ENCODE data around the gene ANAPC7.
"Not testable (repeated sequence)": the region's sequence is repeated elsewhere in the genome, so short reads cannot be mapped to it uniquely, and the experiment has no call there.

The ANAPC7 gene

DNA sequence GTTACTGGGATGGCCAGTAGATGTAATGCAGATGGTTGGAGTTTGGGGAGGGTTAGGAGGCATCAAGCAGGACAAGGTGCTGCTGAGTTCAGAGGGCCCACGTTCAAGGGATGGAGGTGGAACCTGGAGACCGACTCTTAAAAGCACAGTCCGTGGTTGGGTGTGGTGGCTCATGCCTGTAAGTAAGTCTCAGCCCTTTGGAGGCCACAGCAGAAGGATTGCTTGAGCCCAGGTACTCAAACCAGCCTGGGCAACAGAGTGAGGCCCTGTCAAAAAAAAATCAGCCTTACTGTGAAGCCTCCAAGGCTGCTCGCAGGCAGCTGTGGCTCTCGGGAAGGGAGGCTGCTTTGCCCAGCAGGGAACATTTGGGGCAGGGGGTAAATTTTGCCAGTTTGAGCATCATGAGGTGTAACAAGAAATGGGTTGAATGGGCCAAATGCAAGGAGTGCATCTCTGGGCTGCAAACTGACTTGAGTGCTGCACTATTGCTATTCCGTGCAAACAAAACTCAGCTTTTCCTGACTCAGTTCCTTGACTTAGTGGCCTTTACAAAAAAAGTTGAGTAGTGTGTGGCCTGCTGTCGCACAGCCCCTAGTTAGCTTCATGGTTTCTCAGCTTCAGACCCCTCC lies 55.0 kb downstream of the ANAPC7 start:
- no peak for DNase-seq

DNA sequence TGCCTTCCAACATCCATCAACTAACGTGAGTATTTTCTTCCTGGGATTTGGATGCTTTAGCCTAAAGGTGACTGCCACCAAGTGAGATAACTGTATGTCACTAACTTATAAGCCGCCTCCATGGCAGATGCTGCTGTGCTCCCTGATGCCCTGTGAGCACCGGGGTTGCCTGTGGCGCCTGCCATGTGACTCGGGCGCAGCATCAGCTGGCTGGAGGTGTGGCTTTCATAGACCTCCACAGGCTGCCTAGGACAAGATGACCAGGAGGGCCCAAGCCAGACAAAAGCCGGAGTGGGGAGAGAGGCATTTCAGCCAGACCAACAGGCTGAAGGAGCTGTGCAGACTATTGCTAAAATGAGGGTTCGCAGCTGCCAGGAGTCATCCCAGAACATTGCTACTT lies 55.7 kb downstream of the ANAPC7 start:
- DNase-seq, result no peak

DNA sequence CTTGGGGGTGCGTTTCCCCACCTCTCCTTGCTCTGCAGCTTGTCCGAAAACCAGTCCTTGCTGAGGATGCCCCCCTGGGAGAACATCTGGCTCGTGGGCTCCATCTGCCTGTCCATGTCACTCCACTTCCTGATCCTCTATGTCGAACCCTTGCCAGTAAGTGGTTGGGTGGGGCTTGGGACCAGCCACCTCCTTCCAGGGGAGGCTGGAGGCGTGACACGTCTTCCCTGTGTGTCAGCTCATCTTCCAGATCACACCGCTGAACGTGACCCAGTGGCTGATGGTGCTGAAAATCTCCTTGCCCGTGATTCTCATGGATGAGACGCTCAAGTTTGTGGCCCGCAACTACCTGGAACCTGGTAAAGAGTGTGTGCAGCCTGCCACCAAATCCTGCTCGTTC lies 57.5 kb downstream of the ANAPC7 start:
- DNase-seq, result no peak

- DNase-seq, result no peak
These were observed 58.3 kb downstream of the ANAPC7 start for GRCh38 chr12:110345176-110345661.

GRCh38 chr12:110344657-110345056 lies 58.9 kb downstream of the ANAPC7 start:
- no peak for DNase-seq

GRCh38 chr12:110343736-110344555 lies 59.6 kb downstream of the ANAPC7 start:
- DNase-seq, result no peak

GRCh38 chr12:110343114-110343513 lies 60.4 kb downstream of the ANAPC7 start:
- DNase-seq, result no peak

DNA sequence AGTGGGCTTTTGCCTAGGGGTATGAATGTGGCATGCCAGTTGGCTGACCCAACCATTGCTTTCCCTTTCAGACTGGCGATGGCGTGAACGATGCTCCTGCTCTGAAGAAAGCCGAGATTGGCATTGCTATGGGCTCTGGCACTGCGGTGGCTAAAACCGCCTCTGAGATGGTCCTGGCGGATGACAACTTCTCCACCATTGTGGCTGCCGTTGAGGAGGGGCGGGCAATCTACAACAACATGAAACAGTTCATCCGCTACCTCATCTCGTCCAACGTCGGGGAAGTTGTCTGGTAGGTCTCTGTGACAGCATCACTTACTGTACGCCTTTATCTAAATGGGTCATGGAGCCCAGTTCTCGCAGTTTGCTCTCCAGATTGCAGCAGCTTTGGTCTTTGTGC lies 61.4 kb downstream of the ANAPC7 start:
- no peak for DNase-seq

- no peak for DNase-seq
These were observed 62.8 kb downstream of the ANAPC7 start for GRCh38 chr12:110340706-110341105.

- not testable (repeated sequence) for DNase-seq
These were observed 63.2 kb downstream of the ANAPC7 start for GRCh38 chr12:110340261-110340660.

DNA sequence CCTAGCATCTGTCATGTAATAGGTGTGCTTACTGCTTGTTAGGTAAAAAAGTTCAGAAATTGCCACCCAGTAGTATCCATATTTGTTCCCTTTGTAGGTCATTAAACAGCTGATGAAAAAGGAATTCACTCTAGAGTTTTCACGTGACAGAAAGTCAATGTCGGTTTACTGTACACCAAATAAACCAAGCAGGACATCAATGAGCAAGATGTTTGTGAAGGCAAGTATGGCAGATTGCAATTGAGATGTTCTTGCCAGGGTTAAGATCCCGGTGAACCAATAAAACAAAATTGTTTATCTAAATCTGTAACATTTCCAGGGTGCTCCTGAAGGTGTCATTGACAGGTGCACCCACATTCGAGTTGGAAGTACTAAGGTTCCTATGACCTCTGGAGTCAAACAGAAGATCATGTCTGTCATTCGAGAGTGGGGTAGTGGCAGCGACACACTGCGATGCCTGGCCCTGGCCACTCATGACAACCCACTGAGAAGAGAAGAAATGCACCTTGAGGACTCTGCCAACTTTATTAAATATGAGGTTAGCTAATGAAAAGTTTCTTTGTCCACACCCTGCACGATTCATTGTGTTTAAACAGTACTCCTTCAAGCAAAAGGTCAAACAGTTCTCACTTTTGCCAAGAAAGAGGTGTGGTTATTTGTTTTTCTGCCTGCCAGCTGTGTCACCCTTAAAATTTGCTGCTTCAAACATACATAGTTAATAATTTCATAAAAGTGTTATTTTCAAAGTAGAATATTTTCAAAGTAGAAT lies 64.1 kb downstream of the ANAPC7 start:
- no peak for DNase-seq

DNA sequence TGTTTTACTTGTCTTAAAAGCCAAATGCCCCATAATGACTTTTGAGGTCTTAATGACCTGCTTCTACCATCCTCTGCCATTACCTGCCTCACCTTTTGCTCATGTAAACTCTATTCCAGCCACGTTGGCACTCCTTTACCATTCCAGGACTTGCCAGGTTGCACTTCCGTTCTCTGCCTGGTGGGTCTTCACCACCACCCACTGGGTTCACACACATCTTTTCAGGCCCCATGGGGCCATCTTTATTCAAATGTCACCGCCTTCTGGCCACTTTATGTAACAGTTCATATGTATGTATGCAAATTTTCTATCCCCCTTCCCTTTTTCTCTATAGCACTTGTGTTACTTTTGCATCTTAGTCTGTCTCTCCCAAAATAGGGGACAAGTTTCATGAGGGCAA lies 64.8 kb downstream of the ANAPC7 start:
- no peak for DNase-seq

DNA sequence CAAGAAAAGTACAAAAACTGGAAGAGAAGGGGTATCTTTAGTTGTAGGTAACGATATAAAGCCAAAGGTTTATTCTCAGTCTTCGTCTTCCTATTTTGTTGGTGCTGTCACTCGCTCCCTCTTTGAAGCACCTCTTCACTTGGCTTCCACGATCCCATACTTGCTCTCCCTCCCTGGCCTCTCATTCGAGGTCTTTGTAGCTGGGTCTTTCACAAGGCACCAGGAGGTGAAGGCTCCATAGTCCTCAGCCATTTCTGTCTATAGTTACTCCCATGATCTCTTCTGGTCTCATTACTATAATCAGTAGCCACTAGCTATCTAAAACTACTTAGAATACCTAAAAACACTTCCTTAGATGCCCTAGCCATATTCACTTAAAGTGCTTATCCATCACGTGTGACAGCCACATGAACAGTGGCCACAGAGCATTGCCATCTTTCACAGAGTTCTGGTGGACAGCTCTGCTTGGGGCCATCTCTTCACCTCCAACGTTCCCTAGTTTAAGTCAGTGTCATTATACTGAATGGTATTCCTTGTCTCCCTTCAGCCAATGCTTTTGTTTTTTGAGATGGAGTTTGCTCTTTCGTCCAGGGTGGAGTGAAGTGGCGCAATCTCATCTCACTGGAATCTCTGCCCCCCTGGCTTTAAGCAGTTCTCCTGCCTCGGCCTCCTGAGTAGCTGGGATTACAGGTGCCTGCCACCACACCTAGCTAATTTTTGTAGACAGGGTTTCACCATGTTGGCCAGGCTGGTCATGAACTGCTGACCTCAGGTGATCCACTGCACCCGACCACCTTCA lies 65.4 kb downstream of the ANAPC7 start:
- no peak for DNase-seq

DNA sequence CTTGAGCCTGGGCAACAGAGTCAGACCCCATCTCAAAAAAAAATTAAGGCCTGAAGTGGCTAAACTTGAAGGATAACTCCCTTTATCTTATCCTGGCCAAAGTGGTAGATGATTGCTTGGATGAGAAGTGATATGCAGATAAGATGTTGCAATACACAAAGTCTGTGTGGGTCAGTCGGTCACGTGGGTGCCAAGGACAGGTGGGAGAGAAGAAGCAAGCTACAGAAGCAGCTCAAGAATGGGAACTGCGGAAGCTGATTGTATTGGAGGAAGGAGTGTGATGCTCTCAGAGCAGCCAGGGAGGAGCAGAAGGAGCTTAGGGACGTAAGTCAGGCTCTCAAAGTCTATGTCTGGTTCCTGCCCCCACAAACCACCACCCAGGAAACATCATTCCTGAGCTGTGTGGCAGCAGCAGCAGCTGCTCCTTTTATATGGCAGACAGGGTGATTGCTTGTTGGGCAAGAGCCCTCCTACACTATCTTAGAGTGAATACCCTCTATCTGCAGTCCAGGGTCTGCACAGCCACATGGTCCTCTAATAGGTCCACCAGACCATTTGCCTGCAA lies 67.9 kb downstream of the ANAPC7 start:
- no peak for DNase-seq

DNA sequence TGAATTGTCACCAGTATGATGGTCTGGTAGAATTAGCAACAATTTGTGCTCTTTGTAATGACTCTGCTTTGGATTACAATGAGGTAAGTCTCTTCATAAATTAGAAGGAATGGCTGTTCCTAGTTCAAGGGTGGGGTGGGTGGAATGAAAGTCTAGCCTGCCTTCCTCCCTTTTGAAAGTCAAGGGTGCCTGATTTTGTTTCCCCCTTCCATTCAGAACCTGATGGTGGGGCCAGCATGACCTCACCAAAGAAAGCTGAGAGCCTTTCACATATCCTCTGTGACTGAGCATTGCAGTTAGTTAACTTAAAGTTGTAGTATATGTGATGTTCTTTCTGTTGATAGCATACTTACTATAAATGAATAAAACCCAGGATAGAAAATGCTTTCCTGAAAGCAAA lies 70.3 kb downstream of the ANAPC7 start:
- no peak for DNase-seq

DNA sequence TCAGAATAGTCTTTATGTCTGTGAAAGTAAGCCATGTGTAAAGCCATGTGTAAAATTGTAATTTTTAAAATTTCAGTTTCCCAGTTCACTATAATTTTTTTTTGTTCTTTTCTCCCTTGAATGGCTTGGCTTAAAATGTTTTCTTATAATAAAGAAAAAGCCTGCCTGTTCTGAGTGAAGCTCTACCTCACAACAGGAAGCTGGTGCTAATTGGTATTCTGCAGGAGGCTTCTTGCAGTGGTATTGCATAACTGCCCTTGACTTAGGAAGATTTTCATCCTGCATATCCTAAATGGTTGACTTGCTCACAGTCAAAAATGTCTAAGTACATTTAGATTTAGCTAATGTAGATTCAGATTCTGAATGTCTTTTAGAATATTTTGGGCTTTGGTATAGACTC lies 73.0 kb downstream of the ANAPC7 start:
- DNase-seq, result no peak

DNA sequence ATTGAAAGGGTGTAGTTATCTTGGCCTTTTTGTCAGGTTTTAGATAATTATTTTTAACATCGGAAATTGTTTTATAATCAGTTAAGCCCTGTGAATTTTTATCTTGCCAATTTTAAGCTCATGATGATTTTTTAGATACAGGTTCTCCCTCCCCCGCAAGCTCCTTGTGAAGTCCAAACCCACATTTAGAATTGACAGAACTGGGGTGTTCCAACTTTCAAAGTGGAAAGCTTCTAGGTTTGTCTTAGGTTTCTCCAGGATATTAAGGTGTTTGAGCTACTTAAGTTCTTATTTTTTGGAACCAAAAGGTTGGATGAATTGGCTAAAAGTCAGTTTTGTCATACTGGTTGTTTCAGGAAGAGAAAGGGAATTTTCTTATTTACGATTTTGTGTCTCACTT lies 73.4 kb downstream of the ANAPC7 start:
- DNase-seq, result no peak

- no peak for DNase-seq
These were observed 73.8 kb downstream of the ANAPC7 start for GRCh38 chr12:110329710-110330109.

Data from CD4-positive, alpha-beta T cell treated with Interleukin-17A for 1 hour (primary cell).